ENCODE measurements around the gene TIA1.
"Not testable (repeated sequence)": the region's sequence is repeated elsewhere in the genome, so short reads cannot be mapped to it uniquely, and the experiment has no call there.

- TF ChIP-seq EZH2phosphoT487 (IDR thresholded peaks at IDR 0.05; ENCODE audit: low read depth, severe bottlenecking, unreplicated experiment); EZH2 (IDR thresholded peaks at IDR 0.05; ENCODE audit: borderline replicate concordance): not testable (repeated sequence)
Observed at GRCh38 chr2:70223305-70223704, 25.1 kb downstream of the TIA1 start.

All from hepatocyte (in vitro differentiated cells).